Endothelial cell of umbilical vein (primary cell): ENCODE data around the gene ZFYVE21. TPM values are rescaled to one million over a fixed set of nuclear protein-coding genes. Genes with fewer than 3 reads are reported as not detected.

Experiments
- BruUV-seq: library from RNA; stranded (reverse); fragments of 400-500 nt; replicated peaks from 2 replicates; lab custom pipeline; 2021; lab: Mats Ljungman, UMichigan
- CTCF ChIA-PET: fragments of 300-600, 350-600 bp; sonication (Branson Sonifier 250); formaldehyde crosslinking; loops from one replicate; lab custom pipeline; 2021; ENCODE audit warnings: antibody characterized with exemption, inconsistent platforms; lab: Charles Lee
- POLR2A ChIA-PET: fragments of 300-600, 350-600 bp; sonication (Branson Sonifier 250); formaldehyde crosslinking; loops from one replicate; lab custom pipeline; 2021; ENCODE audit warnings: antibody characterized with exemption, inconsistent platforms; lab: Charles Lee
- DNase-seq: peaks from one replicate; pipeline ENCODE4 v3.0.0-alpha.2; 2011; ENCODE audit warnings: low read depth, low spot score
- FAIRE-seq: peaks from 2 replicates; lab custom pipeline; 2011; peaks lifted over from hg19 to GRCh38; lab: Jason Lieb, UNC
- H2AFZ ChIP-seq: 2 replicates; pipeline ENCODE4 v1.6.0; 2012; ENCODE audit warnings: low read depth, low read length, control low read depth, inconsistent platforms
- H3K27ac ChIP-seq: 2 replicates; pipeline ENCODE4 v1.5.1; 2011; ENCODE audit warnings: low read depth, mild to moderate bottlenecking, control low read depth, low read length, moderate library complexity; ENCODE audit not compliant: insufficient read depth
- H3K27me3 ChIP-seq, 2 experiments: 2 replicates each; pipeline versions ENCODE4 v1.6.0 to v1.6.1; 2011; ENCODE audit warnings: low read length in 2 of 2, mixed read lengths in 1 of 2; ENCODE audit not compliant: control insufficient read depth in 2 of 2, insufficient read depth in 2 of 2
- H3K36me3 ChIP-seq, 2 experiments: 2 replicates in 1 of 2; 3 replicates in 1 of 2; pipeline ENCODE4 v1.5.1; 2011; ENCODE audit warnings: low read length in 2 of 2, mild to moderate bottlenecking in 1 of 2, moderate library complexity in 1 of 2; ENCODE audit not compliant: control insufficient read depth in 2 of 2, insufficient read depth in 2 of 2; ENCODE audit errors: extremely low read depth in 1 of 2
- H3K4me1 ChIP-seq: 3 replicates; pipeline ENCODE4 v1.5.1; 2011; ENCODE audit warnings: mild to moderate bottlenecking, low read length; ENCODE audit not compliant: control insufficient read depth, insufficient read depth; ENCODE audit errors: extremely low read depth
- H3K4me2 ChIP-seq: 2 replicates; pipeline ENCODE4 v1.6.1; 2011; ENCODE audit warnings: low read length, control low read depth, mixed read lengths; ENCODE audit not compliant: insufficient read depth
- H3K4me3 ChIP-seq, 3 experiments: fragments of 200-600 bp in 1 of 3; sonication (generic), shearing (Covaris generic) in 1 of 3; replicated peaks in 1 of 3; 2 replicates each; pipeline ENCODE4 v1.5.1; 2011 to 2016; ENCODE audit warnings: control low read depth in 3 of 3, low read length in 3 of 3, mild to moderate bottlenecking in 2 of 3, inconsistent platforms in 1 of 3, low read depth in 1 of 3, moderate library complexity in 1 of 3; ENCODE audit not compliant: insufficient read depth in 1 of 3
- H3K79me2 ChIP-seq: 2 replicates; pipeline ENCODE4 v1.6.0; 2012; ENCODE audit warnings: low read length, inconsistent platforms; ENCODE audit not compliant: control insufficient read depth, insufficient read depth
- H3K9ac ChIP-seq: replicated peaks from 2 replicates; pipeline ENCODE3; 2011; ENCODE audit warnings: low read length, control low read depth; ENCODE audit not compliant: insufficient read depth; ENCODE audit errors: extremely low read depth
- H3K9me1 ChIP-seq: replicated peaks from 3 replicates; pipeline ENCODE4 v1.6.0; 2011; ENCODE audit warnings: mild to moderate bottlenecking, low read length; ENCODE audit not compliant: control insufficient read depth, insufficient read depth; ENCODE audit errors: extremely low read depth
- H3K9me3 ChIP-seq: replicated peaks from 2 replicates; pipeline ENCODE4 v1.5.1; 2012; ENCODE audit warnings: low read length, inconsistent platforms; ENCODE audit not compliant: control insufficient read depth, insufficient read depth
- H4K20me1 ChIP-seq: replicated peaks from 2 replicates; pipeline ENCODE3; 2011; ENCODE audit warnings: mild to moderate bottlenecking, low read length; ENCODE audit not compliant: control insufficient read depth, insufficient read depth; ENCODE audit errors: extremely low read depth
- EZH2 ChIP-seq: IDR thresholded peaks from 2 replicates; pipeline ENCODE4 v1.6.1; 2012; ENCODE audit warnings: borderline replicate concordance, low read depth, mild to moderate bottlenecking, moderate library complexity, low read length, inconsistent platforms; ENCODE audit not compliant: severe bottlenecking
- FOS ChIP-seq: IDR thresholded peaks from 2 replicates; pipeline ENCODE4 v1.6.1; 2011; ENCODE audit warnings: mild to moderate bottlenecking, low read length, moderate library complexity, borderline replicate concordance; ENCODE audit not compliant: insufficient read depth
- GATA2 ChIP-seq: IDR thresholded peaks from 2 replicates; pipeline ENCODE4 v1.7.0; 2011; ENCODE audit warnings: low read depth, mild to moderate bottlenecking, moderate library complexity, mixed read lengths, low read length; ENCODE audit not compliant: insufficient read length, insufficient read depth
- JUN ChIP-seq: IDR thresholded peaks from 2 replicates; pipeline ENCODE4 v1.6.1; 2011; ENCODE audit warnings: borderline replicate concordance, low read depth; ENCODE audit not compliant: insufficient read length, insufficient read depth
- MYC ChIP-seq: IDR thresholded peaks from one replicate; pipeline ENCODE4 v1.6.1; 2011; ENCODE audit warnings: mild to moderate bottlenecking, low read depth, low read length
- POLR2A ChIP-seq: IDR thresholded peaks from 2 replicates; pipeline ENCODE4 v1.6.1; 2012; ENCODE audit warnings: low read depth, mild to moderate bottlenecking, control low read depth, low read length
- POLR2AphosphoS5 ChIP-seq: IDR thresholded peaks from 2 replicates; pipeline ENCODE4 v1.6.1; 2012; ENCODE audit warnings: low read depth, mild to moderate bottlenecking, control low read depth, low read length, moderate library complexity; ENCODE audit not compliant: insufficient read depth
- dilution Hi-C: fragments of 300-500 bp; cut with MboI; formaldehyde crosslinking; loops from one replicate; pipeline ENCODE4 v1.15.0; 2019; ENCODE audit warnings: low sequenced_read_pairs; ENCODE audit not compliant: extremely low pct_ligation_motif_present
- intact Hi-C: fragments of 100-400 bp; cut with micrococcal nuclease; formaldehyde crosslinking; loops from one replicate; pipeline ENCODE4 v1.10.0; 2022
- polyA plus RNA-seq, 4 experiments: library from polyadenylated mRNA; depleted of rRNA in 3 of 4; stranded (reverse) in 3 of 4; unstranded in 1 of 4; fragments of >200 nt; gene quantifications; 2 replicates each; pipeline versions ENCODE4 v1.2.1 to v1.2.3, GENCODE V29; 2011 to 2012; ENCODE audit warnings: missing spikeins in 1 of 4
- total RNA-seq: library from RNA; stranded (reverse); gene quantifications from 2 replicates; pipeline ENCODE4 v1.2.3, GENCODE V29; 2021
- TF ChIP-seq, protein P1 (sequence below): IDR thresholded peaks from 2 replicates; pipeline ENCODE4 v1.6.1; 2011; ENCODE audit not compliant: insufficient read depth, insufficient read length
- TF ChIP-seq, protein P2 (sequence below), 2 donors: IDR thresholded peaks; 1 replicate in 1 of 2; 2 replicates in 1 of 2; pipeline ENCODE4 v1.5.1; 2011; ENCODE audit warnings: low read length in 2 of 2, mild to moderate bottlenecking in 2 of 2, moderate library complexity in 2 of 2, control low read depth in 1 of 2, inconsistent platforms in 1 of 2, low read depth in 1 of 2; ENCODE audit not compliant: insufficient read depth in 1 of 2; ENCODE audit errors: extremely low read depth in 1 of 2

ZFYVE21 gene
- total and polyA plus RNA-seq, 2 donors (not counting 3 experiments of a cell fraction or from before 2014, with no cell fraction given), result 54.5 to 98.3 TPM

DNA sequence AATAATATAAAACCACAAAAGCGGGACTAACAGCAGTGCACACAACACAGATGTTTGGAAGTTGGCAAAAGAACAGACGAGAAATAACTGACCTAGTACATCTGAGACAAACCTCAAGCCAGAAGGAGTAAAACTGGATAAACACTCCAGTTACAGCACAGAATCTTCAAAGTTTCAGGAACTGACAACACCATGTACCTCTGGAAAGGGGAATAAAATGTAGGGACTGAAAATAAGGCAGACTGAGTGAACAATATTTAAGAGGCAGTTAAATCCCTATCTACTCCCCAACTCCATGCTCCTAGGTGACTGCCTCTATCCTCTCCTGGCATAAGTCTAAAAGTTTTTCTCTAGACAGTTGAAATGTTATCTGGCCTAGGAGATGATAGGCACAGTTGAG is 57.9 kb downstream of the ZFYVE21 start:
- FAIRE-seq (no peak), DNase-seq (no peak)
- Histone ChIP-seq H3K9ac (no peak overlapping the region), H3K27me3 (no peaks in the 10 kb centered on the region), H3K9me3 (no peaks in the 10 kb centered on the region), H3K4me2 (no peak overlapping the region), H3K36me3 (peaks cover 0 to 4% of the 10 kb centered on the region in 2 experiments), H2AFZ (no peak overlapping the region), H3K9me1 (no peaks in the 10 kb centered on the region), H4K20me1 (no peaks in the 10 kb centered on the region), H3K4me1 (no peaks in the 10 kb centered on the region), H3K4me3 (no peak overlapping the region), H3K79me2 (no peaks in the 10 kb centered on the region), H3K27ac (no peak overlapping the region)
- TF ChIP-seq POLR2AphosphoS5 (no peak), EZH2 (no peak), JUN (no peak), POLR2A (no peak), MYC (no peak)
- TF ChIP-seq, protein P1, sequence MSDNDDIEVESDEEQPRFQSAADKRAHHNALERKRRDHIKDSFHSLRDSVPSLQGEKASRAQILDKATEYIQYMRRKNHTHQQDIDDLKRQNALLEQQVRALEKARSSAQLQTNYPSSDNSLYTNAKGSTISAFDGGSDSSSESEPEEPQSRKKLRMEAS, result no peak
- intact Hi-C loops (no loop called here), dilution Hi-C loops (no loop called here)
- ChIA-PET POLR2A (no interaction called here), CTCF (no interaction called here)
- no TSS peak for BruUV-seq

DNA sequence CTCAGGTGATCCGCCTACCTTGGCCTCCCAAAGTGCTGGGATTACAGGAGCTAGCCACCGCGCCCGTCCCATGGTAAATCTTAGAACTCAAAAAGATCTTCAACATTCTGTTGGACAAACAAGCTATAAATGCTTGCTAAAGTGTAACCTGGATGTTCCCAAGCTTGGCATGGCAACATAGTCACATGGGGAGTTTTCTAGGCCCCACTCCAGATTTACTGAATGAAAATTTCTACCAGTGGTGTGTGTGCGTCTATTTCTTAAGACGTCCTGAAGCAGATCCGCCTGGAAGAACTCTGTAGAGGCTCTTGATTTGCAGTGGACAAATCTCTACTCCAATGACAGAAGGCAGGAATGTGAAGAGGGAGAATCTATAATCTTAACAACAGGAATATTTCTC is 59.9 kb downstream of the ZFYVE21 start:
- H4K20me1 ChIP-seq, result no peaks in the 10 kb centered on the region
- DNase-seq (no peak), FAIRE-seq (no peak)
- no peak overlapping the region for H3K4me2 ChIP-seq
- ChIA-PET POLR2A (no interaction called here), CTCF (interaction anchor here (1.0 to 1.4 kb wide), 2 partner anchors 11 to 34 kb away, joined by 3 to 4 read pairs; no protein-coding TSS in a partner anchor)
- H3K9ac ChIP-seq, result no peak overlapping the region
- dilution Hi-C loops (no loop called here), intact Hi-C loops (no loop called here)
- H3K27me3 ChIP-seq, result no peaks in the 10 kb centered on the region
- H3K27ac ChIP-seq, result no peak overlapping the region
- H3K36me3 ChIP-seq, result peaks cover 0 to 4% of the 10 kb centered on the region in 2 experiments
- no peaks in the 10 kb centered on the region for H3K79me2 ChIP-seq
- H2AFZ ChIP-seq, result no peak overlapping the region
- TF ChIP-seq FOS (no peak), EZH2 (no peak), POLR2AphosphoS5 (no peak), JUN (no peak), POLR2A (no peak), GATA2 (no peak), MYC (no peak)
- TF ChIP-seq, protein P1, result no peak
- TF ChIP-seq, protein P2, sequence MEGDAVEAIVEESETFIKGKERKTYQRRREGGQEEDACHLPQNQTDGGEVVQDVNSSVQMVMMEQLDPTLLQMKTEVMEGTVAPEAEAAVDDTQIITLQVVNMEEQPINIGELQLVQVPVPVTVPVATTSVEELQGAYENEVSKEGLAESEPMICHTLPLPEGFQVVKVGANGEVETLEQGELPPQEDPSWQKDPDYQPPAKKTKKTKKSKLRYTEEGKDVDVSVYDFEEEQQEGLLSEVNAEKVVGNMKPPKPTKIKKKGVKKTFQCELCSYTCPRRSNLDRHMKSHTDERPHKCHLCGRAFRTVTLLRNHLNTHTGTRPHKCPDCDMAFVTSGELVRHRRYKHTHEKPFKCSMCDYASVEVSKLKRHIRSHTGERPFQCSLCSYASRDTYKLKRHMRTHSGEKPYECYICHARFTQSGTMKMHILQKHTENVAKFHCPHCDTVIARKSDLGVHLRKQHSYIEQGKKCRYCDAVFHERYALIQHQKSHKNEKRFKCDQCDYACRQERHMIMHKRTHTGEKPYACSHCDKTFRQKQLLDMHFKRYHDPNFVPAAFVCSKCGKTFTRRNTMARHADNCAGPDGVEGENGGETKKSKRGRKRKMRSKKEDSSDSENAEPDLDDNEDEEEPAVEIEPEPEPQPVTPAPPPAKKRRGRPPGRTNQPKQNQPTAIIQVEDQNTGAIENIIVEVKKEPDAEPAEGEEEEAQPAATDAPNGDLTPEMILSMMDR (IDR thresholded peaks at IDR 0.05; ENCODE audit: extremely low read depth in 1 of 2, insufficient read depth in 1 of 2, low read depth in 1 of 2, low read length in 2 of 2), result no peak
- no peaks in the 10 kb centered on the region for H3K9me1 ChIP-seq
- BruUV-seq, result no TSS peak
- H3K4me1 ChIP-seq, result no peaks in the 10 kb centered on the region
- no peaks in the 10 kb centered on the region for H3K9me3 ChIP-seq
- no peak overlapping the region for H3K4me3 ChIP-seq
